NCI-H510A treated with DMSO at 0.1 percent for 48 hours (cell line): Measurements from ENCODE around the gene POC1A.

Experiments used
- DNase-seq: peaks from one replicate; lab custom pipeline; 2025; lab: John Stamatoyannopoulos, UW

Gene POC1A

DNA sequence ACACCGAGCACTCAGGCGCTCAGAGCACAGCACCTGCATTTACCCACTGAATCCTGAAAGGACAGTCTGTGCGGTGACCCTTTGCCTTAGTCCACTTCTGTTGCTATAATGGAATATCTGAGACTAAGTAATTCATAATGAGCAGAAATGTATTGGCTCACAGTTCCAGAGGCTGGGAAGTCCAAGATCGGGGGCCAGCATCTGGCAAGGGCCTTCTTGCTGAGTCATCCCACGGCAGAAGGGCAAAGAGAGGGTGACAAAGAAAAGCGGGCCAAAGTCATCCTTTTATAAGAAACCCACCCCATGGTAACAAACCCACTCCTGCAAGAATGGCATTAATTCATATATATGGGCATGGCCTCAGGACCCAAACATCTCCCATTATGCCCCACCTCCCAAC is 27.7 kb downstream of the POC1A start:
- DNase-seq, result no peak

DNA sequence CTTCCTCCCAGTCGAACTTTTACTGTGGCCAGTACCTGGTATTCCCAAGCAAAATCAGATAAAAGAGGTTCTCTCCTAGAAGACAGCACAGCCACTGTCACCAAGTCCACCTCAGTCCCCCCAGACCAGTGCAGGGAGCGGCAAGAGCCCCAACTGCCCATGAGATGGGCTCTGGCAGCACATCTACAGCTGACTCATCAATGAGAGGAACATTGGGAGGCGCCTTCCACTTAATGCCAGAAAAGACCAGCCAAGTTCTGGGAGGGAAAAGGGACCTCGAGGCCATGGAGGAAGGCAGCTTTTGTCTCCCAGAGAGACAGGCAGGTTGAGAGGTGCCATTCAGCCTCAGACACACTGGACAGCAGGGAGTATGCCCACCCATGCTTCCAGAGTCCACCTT is 28.2 kb downstream of the POC1A start:
- DNase-seq, result no peak

DNA sequence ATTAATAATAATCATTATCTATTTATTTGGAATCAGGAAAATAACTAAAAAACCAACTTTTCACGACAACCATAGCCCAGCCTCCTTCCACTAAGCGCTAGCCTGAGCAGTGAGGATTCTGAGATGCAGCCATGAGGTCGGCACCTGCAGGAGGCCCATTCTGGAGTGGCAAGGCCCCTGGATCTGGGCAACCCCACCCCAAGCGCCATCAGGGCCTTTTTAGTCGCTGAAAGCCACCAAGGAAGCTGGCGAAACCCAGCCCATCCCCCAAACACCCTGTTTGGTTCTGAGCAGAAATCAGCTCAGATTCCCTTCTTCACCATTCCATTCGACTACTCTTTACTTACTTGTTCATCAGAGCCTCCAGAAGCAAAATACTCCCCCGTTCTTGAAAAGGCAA is 29.5 kb downstream of the POC1A start:
- no peak for DNase-seq

DNA sequence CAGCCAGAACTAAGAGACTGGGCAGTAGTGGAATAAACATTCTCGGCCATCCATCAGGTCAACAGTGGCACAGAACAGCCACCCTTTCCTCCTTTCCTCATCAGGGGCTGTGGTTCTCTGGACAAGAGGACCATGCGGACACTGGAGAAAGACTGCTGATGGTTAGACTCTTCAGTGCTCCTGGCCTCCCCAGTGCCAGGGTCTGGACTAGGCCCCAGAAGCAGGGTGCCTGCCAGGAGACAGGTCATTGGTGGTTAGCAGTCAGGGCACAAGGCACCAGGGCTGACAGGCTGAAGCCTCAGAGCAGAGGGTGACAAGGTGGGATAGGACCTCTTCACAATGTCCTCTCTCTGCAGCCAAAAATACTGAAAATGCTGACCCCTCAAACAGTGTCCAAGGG is 30.1 kb downstream of the POC1A start:
- DNase-seq, result no peak

DNA sequence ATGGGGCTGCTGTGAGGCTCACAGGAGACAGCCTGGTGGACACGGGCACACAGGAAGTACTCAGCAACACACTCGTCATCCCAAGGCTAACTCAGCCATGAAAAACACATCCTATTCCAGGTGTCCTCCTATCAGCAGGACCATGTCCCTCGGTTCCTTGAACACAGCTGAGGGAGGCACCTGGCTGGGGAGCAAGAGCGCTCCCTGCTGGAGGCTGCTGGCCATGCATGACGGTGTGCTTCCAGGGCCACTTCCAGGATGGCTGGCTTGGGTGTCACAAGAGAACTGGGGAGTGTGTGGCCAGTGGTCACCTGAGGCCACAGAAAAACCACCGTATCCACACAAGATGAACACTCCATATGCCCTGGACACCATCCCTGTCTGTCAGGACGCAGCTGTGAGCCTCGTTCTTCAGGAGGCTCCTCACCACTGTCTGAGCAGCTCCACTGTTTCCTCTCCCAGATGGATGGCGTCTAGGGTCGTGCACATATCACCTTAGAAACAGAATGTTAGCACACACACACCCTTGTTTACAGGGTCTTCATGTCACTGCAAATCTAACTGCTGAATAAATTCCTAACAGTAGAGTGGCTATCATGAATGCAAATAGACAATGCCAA is 31.0 kb downstream of the POC1A start:
- peak; percentile 13 for DNase-seq

DNA sequence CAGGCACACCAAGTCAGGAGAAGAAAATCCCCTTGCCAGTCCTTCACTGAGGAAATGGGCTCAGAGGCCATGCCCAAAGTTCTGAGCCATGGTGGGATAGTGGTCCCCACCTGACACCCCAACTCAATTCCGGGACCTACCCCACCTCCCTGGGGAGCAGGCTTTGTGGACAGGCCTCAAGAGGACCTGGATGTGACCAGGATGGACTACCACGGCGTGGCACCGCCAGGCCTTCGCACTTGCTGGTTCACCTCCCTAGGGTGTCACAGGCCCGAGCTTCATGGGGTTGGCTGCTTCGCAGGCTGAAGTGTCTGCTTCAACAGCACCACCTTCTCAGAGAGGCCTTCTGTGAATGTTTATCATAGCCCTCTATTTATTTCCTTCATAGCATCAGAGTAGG is 31.7 kb downstream of the POC1A start:
- DNase-seq, result no peak

DNA sequence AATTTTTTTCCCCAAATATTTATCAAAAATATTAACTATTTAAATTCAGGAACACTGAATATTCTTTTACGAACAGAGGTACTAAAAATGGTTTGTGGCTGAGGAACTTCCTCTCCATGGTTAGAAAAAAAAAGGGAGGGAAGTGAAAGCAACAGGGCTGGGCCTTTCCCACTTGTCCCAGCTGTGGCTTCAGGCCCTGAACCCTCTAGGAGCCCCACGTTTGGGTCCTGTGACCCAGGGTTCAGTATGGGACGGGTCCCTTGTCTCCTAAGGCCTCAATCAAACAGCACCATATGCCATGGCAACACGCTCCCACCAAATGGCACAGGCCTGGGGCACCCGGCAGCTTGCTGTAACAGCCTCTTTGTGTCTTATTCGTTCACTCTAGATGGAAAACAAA is 32.4 kb downstream of the POC1A start:
- DNase-seq, result no peak

DNA sequence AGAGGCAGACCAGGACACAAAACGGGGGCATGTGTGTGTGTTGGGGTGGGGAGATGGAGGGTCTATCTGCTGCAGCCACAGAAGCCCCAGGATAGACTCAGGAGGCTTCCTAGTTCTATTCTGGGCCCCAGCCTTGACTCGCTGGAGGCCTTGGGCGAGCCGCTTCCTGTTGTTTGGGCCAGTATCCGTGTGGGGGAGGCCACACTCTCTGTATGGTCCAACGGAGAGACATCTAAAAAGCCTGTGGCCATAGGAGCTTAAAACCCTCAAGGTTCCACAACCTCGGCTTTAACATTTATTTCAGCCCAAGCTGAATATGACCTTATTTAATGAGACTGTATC is 32.8 kb downstream of the POC1A start:
- no peak for DNase-seq

DNA sequence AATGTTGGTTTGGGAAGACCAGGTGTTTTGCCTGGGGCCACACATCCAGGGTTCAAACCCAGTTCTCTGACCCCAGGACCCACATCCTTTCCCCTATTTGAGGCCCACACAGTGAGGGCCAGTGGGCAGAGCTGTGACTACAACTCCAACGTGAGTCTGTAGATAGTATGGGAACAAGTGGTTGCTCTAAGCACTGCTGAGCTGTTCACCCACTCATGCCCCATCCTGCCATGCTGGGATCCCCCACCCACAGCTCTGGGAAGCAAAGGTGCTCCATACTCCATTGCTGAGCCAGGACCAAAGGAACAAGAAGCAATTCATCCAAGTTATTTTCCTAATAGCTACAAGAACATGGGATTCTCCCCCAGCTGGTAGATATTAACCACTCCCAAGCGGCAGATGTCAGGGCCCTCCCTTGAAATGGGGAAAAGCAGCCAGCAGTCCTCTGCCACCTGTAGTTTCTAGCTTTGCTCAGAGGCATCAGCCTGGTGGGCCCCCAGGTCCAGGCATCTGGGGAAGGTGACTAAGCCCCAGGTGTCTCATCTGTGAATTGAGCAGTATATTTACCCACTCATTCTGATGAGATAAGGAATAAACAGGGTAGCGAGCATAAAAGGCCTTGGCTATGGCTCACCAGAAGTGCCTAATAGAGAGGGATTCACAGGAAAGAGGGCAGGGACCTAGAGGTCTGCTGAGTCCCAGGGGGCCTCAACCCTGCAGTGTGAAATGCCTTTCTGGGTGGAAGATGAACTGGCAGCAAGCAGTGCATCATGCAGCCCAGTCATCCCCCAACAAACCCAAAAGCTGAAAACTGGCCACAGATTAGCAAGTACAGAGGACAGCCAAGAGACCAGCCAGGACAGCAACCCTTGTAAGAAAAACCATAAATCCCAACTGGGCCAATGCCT is 33.4 kb downstream of the POC1A start:
- no peak for DNase-seq

DNA sequence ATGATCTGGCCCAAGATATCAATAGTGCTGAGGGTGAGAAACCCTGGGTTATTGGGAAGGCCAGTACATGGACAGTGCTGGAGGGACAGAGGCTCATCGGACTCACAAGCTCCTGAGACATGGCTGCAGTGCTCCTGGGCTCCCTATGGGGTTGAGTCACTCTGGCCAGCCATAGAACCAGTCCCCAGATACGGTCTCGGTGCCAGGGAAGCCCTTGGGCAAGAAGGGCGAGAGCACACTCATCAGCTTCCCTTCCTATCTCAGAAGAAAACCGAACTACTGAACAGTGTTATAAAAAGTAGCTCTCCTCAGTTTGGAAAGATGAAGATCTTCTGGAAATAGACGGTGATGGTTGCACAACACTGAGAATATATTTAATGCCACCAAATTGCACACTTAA is 34.4 kb downstream of the POC1A start:
- DNase-seq, result no peak

DNA sequence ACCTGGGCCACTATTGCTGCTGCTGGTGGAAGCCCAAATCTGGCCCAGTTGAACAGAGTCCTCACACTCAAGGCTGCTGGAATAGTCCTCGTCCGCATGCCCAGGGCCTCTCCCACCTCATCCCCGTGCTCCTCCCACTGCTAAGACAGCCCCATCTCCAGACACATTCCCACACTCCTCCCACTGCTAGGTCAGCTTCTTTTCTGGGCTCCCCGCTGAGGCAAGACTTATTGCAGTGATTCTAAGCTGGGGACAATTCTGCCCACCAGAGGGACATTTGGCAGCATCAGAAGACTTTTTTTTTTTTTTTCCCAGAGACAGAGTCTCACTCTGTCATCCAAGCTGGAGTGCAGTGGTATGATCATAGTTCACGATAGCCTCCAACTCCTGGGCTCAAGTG is 35.1 kb downstream of the POC1A start:
- DNase-seq, result no peak

DNA sequence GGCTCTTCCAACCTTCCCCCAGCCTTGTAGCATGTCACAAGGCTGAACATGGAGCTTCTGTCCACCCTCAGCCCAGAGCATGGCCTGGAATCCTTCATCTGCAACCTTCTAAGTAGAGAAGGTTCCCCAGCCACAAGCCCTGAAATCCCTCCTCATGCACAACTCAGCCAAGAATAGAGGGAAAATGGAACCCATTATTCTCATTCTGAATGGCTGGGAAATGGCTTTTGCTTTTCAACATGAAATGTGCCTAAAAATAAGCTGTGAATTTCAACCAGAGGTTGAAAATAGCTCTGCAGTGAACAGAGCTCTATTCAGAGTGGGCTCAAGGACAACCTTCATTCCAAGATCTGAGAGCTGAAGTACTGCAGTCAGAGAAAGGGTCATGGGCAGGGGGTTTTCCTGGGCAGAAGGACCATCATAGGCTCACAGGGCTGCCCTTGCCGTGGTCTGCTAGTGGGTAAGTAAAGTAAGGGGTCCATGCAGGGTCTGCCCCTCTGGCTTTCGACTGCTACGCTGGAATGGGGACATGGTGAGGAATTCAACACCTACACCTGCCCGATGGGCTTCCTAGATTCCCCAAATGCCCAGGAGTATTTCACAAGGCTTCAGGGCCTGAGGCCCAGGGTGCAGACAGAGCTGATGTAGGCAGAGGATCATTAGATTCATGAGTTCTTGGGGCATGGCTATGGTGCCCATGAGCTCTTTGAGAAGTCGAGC is 35.9 kb downstream of the POC1A start:
- DNase-seq, result no peak

DNA sequence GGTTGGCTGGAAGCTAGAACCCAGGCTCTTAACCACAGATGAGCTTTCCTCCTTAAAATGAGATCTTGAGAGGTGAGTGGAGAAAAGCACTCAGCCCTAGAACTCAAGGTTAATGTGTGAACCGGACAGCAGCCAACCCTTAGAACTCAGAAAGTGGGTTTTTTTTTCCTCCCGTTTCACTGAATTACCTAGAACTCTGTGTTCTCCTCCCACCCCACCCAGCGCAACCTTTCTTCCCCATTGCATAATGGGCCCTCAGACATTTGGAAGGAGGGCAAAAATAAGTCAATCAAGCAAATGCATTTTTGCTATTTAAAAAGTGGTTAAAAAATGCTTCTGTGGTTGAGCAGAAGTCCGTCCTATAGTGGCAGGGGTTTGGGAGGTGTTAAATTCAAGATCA is 36.7 kb downstream of the POC1A start:
- no peak for DNase-seq

DNA sequence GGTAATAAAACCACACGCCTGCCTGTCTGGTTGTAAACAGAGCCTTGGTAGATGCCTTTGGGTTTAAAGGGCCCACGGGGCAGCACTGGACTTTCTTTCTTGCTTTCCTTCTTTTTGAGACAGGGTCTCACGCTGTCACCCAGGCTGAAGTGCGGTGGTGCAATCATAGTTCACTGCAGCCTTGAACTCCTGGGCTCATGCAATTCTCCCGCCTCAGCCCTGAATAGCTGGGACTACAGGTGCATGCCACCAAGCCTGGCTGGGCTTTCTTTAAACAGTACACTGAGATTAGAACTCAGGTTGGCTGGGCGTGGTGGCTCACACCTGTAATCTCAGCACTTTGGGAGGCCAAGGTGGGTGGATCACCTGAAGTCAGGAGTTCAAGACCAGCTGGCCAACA is 42.2 kb downstream of the POC1A start:
- DNase-seq, result no peak

DNA sequence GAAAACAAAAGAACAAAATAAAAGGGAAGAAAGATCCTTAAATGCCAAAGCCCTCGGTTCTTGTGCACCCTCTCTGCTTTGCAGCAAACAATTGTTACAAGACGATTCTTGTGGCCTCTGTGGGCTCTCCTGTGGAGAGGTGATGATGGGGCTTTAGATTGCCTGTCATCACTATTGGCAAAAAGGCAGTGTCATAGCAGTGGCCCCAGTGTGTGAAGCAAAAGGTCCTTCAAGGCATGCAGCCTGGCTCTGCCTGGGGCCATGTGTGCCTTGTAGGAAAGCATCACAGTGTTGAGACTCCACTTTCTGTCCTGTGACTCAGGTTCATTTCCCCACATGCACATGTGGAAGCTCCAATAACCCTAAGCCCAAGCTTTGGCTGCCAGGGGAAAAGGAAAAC is 43.7 kb downstream of the POC1A start:
- no peak for DNase-seq

DNA sequence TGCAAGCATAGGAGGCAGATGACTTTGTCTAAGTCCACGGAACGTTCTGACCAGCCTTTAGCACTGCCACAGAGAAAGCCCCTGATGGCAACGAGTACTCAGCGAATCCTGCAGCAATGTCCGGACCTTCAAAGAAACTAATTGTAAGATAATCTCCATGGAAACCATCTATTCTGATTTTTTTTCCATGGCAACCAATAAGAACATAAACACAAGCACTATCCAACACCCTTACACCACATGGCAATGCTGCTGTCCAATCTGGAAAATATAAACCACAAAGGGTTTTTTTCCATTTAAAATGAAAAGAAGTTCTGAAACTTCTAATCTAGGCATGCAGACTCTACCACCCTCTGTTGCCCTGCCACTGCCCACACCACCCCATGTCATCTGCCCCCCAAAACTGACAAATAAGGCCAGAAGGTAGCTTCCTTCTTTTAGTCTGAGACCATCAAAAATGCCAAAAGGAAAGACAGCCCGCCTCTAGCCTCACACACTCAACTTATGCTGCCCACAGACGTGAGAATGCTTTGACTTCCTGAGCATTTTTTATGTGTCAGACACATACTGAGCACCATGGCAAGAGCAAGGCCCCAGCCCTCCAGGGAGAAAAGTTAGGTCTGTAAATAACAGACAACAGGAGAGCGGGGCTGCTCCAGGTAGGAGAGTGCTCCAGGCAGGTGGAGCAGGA is 44.5 kb downstream of the POC1A start:
- DNase-seq, result no peak

DNA sequence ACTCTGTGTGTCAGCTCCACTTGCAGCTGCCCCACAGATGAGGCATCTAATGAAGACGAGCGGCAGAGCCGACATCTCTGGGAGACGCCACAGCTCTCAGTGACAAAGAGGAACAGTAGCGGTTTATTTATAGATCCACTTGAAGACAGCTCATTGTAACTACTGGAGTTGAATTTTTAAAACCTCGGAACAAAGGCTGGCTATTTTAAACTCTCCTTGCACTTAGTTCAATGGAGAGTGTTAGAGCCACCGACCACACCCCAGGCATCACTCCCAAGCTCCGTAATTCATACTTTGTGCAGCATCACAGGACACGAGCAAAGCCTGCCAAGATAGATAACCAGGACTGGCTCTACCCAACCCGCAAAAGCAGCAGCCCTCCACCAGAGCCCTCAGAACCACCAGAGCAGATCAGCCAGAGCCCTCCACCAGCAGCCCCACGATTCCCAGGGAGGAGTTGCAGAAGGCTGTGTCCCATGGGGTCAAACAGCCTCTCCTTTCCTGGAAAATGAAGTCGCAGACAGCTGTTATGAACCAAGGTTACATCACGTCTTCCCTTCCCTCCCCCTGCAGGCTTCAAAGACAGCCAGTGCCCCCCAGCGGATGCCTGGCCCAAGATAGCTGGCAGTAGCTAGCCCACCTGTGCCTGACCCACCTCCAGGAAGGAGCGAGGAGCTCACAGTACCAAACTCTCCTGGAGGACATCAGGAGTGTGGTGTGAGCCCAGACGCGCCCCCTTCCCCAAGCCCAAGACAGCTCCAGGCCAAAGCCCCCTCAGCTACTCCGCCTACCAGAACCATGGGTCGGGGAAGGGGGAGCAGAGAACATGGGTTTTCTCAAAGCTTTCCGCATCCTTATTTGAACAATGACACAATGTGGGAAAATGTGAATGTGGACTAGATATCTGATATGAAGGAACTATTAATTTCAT is 45.7 kb downstream of the POC1A start:
- DNase-seq, result peak; percentile 3

DNA sequence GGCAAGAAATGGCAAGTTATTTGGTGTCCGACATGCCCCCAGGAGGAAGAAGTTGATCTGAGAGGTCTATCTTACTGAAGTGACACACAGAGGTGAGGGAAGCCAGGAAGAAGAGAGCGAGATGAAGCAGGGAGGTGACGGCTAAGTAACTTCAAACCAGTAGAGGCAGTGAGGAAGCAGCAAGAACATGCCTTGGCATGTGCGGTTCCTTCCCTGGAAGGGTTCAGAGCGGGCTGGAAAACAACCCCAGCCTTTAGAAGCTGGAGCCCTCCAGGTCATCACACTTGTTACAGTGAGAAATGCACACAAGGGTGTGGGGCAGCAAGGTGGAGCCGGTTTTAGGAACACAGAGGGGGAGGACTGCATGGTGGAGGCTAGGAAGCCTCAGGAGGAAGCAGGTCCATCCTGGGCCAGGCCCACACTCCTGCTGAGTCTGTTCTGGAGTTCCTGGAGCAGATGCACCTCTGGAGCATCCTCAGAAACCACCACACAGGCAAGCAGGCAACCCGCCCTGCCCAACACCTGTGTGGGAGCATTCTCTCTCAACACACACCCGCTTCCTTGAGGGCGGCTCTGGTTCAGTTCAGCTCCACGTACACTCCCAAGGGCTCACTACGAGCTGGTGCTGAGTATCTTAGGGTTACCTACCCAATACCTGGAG is 47.1 kb downstream of the POC1A start:
- no peak for DNase-seq

DNA sequence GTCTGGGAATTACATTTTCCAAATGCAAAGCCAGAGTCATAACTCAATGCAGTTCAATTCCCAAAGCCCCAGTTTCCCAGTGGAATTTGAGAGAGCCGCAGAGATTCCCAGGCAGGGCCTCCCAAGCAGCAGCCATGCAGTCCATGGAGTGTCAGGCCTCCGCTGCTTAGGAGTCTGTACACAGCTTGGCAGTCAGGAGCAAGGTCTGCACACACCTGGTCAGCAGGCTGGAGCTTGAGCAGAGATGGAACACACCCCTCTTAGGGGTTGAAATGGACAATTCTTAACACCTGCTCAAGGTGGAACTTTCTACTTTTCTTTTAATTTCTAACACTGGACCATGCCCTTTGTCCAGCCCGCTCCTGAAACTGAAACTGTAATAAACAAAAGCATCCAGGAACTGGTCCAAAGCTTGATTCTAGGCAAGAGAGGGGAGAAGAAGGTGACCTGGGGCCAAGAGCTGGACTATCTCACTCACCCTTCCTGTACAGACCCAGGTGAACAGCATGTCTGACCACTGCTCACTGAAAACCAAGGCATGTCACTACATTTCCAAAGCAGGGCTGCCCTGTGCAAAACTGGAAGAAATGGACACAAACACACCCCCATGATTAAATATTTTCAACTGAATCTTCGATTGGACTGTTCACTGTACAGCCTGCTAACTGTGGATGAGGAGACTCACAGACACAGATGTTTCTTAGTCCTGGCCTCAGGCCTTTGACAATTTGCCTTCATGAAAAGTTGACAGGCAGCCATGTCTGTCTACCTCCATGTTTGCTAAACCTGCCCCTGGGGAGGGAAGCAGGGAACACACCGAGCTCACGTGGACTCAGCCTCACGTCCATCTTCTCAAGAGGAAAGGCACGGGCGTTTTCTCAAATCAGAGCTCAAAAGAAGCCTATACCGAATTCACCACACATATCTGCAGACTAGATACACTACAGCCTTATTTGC is 49.3 kb downstream of the POC1A start:
- no peak for DNase-seq

DNA sequence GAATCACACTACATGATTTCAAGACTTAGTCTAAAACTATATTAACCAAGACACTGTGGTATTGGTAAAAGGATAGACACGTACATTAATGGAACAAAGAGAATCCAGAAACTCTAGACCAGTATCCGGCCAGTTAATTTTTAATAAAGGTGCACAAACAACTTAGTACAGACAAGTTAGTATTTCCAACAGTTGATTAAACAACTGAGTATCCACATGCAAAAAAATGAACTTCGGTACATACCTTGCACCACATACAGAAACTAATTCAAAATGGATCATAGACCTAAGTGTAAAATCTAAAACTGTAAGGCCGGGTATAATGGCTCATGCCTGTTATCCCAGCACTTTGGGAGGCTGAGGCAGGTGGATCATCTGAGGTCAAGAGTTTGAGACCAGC is 51.3 kb downstream of the POC1A start:
- DNase-seq, result no peak
